BLaER1 (cell line): ENCODE data around the gene SPRING1.
"Not testable (repeated sequence)": the region's sequence is repeated elsewhere in the genome, so short reads cannot be mapped to it uniquely, and the experiment has no call there.

Experiments
- H3K27ac ChIP-seq: shearing (Covaris generic); formaldehyde crosslinking; 2 replicates; pipeline ENCODE4 v1.8.1; 2022
- H3K27me3 ChIP-seq: shearing (Covaris generic); formaldehyde crosslinking; 2 replicates; pipeline ENCODE4 v1.8.1; 2022
- H3K36me3 ChIP-seq: shearing (Covaris generic); formaldehyde crosslinking; 2 replicates; pipeline ENCODE4 v1.8.1; 2022
- H3K4me1 ChIP-seq: shearing (Covaris generic); formaldehyde crosslinking; 2 replicates; pipeline ENCODE4 v1.8.1; 2022
- H3K4me2 ChIP-seq: shearing (Covaris generic); formaldehyde crosslinking; 2 replicates; pipeline ENCODE4 v1.8.1; 2022
- H3K4me3 ChIP-seq: shearing (Covaris generic); formaldehyde crosslinking; 2 replicates; pipeline ENCODE4 v1.8.1; 2022
- H3K9ac ChIP-seq: shearing (Covaris generic); formaldehyde crosslinking; 2 replicates; pipeline ENCODE4 v1.8.1; 2022
- H3K9me3 ChIP-seq: shearing (Covaris generic); formaldehyde crosslinking; 2 replicates; pipeline ENCODE4 v1.8.1; 2022
- H4K20me1 ChIP-seq: shearing (Covaris generic); formaldehyde crosslinking; 2 replicates; pipeline ENCODE4 v1.8.1; 2022
- Cebpa-rat ChIP-seq: shearing (Covaris generic); IDR thresholded peaks from 2 replicates; pipeline ENCODE4 v1.8.1; 2022

Gene SPRING1

DNA sequence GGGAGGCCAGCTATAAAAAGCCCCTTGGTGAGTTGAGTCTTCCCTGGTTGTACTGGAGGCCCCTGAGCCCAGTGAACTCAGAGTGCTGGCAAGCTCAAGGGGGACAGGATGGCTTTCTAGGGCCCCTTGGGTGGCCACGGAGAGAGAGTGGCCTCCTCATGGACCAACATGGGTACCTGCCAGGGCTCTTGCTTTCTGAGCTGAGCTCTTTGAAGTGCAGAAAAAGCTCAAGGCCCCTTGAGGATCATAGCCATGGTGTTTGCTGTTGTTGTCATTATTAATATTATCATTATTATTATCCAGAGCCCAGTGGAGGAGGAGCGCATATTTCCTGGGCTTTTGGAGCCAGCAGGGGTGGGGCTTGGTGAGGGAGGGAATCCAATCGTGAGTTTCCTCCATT lies 6.9 kb upstream of the SPRING1 start:
- Histone ChIP-seq H3K9me3 (no peaks in the 10 kb centered on the region), H4K20me1 (no peaks in the 10 kb centered on the region), H3K4me2 (0 out of 2 replicates have a peak overlapping the region, but pooled peaks have one; percentile 21), H3K9ac (no peak overlapping the region), H3K36me3 (peaks cover 31% of the 10 kb centered on the region; the same call in 1 of the 2 replicates), H3K27ac (no peak overlapping the region), H3K27me3 (no peaks in the 10 kb centered on the region), H3K4me3 (no peak overlapping the region), H3K4me1 (no peaks in the 10 kb centered on the region)
- TF ChIP-seq Cebpa-rat: no peak

DNA sequence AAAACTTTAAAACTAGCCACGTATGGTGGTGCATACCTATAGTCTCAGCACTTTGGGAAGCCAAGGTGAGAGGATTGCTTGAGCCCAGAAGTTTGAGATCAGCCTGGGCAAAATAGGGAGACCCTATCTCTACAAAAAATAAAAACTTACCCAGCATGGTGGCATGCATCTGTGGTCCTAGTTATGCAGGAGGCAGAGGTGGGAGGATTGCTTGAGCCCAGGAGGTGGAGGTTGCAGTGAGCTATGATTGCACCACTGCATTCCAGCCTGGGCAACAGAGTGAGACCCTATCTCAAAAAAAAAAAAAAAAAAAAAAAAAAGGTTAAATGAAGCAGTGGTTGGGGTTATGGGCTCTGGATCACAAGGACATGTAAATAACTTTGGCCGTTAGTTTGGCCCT lies 4.9 kb upstream of the SPRING1 start:
- H4K20me1 ChIP-seq, H3K9ac ChIP-seq, H3K9me3 ChIP-seq, H3K27ac ChIP-seq, H3K4me3 ChIP-seq, H3K4me2 ChIP-seq, H3K27me3 ChIP-seq: not testable (repeated sequence)
- Histone ChIP-seq H3K4me1 (peaks cover 11% of the 10 kb centered on the region), H3K36me3 (peaks cover 22% of the 10 kb centered on the region; the same call in 1 of the 2 replicates)

DNA sequence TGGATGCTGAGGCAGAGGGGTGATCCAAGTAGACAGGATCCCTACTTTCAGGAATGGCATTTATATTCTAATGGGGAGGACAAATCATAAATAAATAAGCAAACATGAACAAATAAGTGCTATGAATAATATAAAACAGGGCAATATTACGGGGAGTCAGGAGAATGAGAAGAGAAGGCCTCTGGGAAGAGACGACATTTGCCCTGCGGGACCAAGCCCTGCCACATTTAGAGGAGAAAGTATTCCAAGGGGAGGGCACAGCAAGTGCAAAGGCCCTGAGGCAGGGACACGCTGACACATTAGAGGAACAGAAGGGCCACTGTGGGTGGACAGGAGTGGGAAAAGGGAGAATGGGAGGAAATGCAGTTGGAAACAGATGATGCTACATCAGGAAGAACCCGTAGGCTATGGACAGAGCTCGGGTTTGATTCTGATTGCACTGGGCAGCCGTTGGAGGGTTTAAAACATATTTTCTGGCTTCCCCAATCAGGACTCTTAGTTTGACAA lies 1.6 kb upstream of the SPRING1 start:
- H3K27me3 ChIP-seq: no peaks in the 10 kb centered on the region
- H3K9ac ChIP-seq: no peak overlapping the region
- no peak overlapping the region for H3K4me3 ChIP-seq
- TF ChIP-seq Cebpa-rat: no peak
- no peaks in the 10 kb centered on the region for H3K9me3 ChIP-seq
- peaks cover 26% of the 10 kb centered on the region for H4K20me1 ChIP-seq
- peak overlapping the region; percentile 88 for H3K4me2 ChIP-seq
- H3K27ac ChIP-seq: no peak overlapping the region
- H3K36me3 ChIP-seq: peaks cover 32% of the 10 kb centered on the region
- H3K4me1 ChIP-seq: peaks cover 23% of the 10 kb centered on the region

DNA sequence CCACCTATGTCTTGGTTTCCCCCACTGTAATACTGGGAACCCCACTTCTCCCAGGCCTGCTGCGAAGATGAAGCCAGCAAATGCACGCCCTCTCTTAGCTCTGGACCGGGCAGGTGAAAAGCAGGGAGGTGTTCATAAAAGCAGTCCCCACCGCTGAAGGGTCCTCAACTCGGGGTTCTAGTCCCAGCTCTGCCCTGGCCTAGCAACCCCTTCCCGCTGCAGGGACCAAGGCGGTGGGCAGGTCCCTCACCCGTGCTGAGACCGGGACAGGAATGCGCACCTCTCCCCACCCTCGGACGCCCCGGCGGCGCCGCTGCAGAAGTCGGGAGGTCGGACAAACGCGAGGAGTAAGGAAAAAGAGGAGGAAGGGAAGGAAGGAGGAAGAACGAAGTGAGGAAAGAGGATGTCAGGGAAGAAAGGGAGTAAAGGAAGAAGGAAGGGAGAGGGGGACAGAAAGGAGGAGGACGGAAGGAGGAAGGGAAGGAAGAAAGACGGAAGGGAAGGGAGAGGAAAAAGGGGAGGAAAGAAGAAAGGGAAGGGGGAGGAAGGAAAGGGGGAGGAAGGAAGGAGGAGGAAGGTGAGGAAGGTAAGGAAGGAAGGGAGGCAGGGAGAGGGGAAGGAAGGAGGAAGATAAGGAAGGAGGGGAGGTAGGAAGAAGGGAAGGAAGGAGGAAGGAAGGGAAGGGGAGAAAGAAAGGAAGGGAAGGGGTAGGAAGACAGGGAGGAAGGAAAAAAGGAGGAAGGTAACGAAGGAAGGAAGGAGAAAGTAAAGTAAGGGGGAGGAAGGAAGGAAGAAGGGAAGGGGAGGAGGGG lies 701 bp downstream of the SPRING1 start:
- no peak for TF ChIP-seq Cebpa-rat
- H3K9ac ChIP-seq: peak overlapping the region; percentile 91
- peaks cover 48% of the 10 kb centered on the region for H4K20me1 ChIP-seq
- H3K36me3 ChIP-seq: peaks cover 48% of the 10 kb centered on the region
- H3K4me1 ChIP-seq: peaks cover 23% of the 10 kb centered on the region
- peak overlapping the region; percentile 99 for H3K4me3 ChIP-seq
- H3K27me3 ChIP-seq: no peaks in the 10 kb centered on the region
- H3K9me3 ChIP-seq: no peaks in the 10 kb centered on the region
- H3K4me2 ChIP-seq: peak overlapping the region; percentile 97
- peak overlapping the region; percentile 87 for H3K27ac ChIP-seq

DNA sequence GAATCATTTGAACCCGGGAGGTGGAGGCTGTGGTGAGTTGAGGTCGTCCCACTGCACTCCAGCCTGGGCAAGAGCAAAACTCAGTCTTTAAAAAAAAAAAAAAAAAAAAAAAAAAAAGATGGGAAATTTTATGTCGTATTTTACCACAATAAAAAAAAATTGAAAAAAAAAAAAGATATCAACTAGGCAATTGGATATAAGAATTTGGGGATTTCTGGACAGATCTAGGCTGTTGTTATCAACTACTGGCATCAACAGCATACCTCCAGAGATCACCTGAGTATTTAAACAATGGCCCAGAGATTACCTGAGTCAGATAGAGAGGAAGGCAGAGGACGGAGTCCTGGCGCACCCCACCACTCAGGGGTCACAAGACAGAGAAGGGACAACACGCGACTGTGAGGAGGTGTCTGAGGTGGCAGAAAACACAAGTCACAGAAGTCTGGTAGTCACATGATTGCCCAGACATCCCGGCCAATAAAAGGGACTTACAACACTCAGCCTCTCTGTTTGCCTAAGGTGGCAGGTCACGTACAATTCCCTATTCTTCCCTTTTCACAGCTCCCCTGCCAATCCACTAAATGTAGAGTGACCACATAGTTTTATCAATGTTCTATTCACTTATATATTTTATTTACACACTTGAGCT lies 1.8 kb downstream of the SPRING1 start:
- H3K9ac ChIP-seq: peak overlapping the region; percentile 91
- H3K36me3 ChIP-seq: peaks cover 52% of the 10 kb centered on the region
- peaks cover 59% of the 10 kb centered on the region for H4K20me1 ChIP-seq
- no peaks in the 10 kb centered on the region for H3K9me3 ChIP-seq
- peak overlapping the region; percentile 99 for H3K4me3 ChIP-seq
- peaks cover 23% of the 10 kb centered on the region for H3K4me1 ChIP-seq
- H3K27ac ChIP-seq: no peak overlapping the region
- TF ChIP-seq Cebpa-rat: no peak
- H3K27me3 ChIP-seq: no peaks in the 10 kb centered on the region
- H3K4me2 ChIP-seq: peak overlapping the region; percentile 97

DNA sequence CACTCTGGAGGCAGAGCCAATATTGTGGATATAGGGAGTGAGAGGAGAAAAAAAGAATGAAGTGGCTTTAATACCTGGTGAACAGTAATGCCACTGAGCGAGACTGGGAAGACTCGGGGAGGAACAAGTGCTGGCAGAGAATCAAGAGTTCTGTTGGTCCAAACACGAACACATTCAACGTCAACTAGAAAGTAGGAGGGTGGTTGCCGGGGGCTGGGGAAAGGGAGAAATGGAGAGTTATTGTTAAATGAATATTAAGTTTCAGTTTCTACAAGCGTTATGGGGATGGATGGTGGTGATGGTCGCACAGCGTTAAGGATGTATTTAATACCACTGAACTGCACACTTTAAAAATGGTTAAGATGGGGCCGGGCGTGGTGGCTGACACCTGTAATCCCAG lies 2.8 kb downstream of the SPRING1 start:
- H3K36me3 ChIP-seq: peaks cover 51% of the 10 kb centered on the region
- H3K27me3 ChIP-seq: no peaks in the 10 kb centered on the region
- peaks cover 69% of the 10 kb centered on the region for H4K20me1 ChIP-seq
- H3K27ac ChIP-seq: no peak overlapping the region
- no peak for TF ChIP-seq Cebpa-rat
- H3K9ac ChIP-seq: no peak overlapping the region
- H3K4me1 ChIP-seq: peaks cover 23% of the 10 kb centered on the region
- no peak overlapping the region for H3K4me2 ChIP-seq
- H3K9me3 ChIP-seq: no peaks in the 10 kb centered on the region
- H3K4me3 ChIP-seq: no peak overlapping the region

DNA sequence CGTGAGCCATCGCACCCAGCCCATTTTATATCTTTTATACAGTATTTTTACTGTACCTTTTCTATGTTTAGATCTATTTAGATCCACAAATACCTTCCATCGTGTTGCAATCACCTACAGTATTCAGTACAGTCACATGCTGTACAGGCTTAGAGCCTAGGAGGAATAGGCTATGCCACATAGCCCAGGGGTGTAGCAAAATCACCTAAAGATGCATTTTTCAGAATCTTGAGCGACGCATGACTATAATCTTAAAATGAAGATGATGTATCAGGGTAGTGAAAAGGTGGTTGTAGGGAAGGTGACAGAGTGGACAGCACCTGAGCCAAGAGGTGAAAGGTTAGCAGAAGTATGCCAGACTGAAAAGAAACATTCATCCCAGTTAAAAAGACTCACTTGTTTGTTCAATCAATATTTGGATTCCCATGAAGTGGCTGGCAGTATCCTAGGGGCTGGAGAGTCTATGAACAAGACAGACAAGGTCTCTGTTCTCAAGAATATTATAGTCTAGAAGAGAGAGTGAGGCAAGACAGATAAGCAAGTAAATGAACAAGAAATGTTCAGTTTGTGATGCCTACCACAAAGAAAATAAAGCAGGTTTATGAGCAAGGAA lies 3.6 kb downstream of the SPRING1 start:
- Histone ChIP-seq H3K4me2 (no peak overlapping the region), H3K27me3 (no peaks in the 10 kb centered on the region), H3K36me3 (peaks cover 51% of the 10 kb centered on the region), H4K20me1 (peaks cover 69% of the 10 kb centered on the region), H3K27ac (no peak overlapping the region), H3K9ac (no peak overlapping the region), H3K4me1 (peaks cover 21% of the 10 kb centered on the region), H3K4me3 (no peak overlapping the region), H3K9me3 (no peaks in the 10 kb centered on the region)
- TF ChIP-seq Cebpa-rat: no peak

DNA sequence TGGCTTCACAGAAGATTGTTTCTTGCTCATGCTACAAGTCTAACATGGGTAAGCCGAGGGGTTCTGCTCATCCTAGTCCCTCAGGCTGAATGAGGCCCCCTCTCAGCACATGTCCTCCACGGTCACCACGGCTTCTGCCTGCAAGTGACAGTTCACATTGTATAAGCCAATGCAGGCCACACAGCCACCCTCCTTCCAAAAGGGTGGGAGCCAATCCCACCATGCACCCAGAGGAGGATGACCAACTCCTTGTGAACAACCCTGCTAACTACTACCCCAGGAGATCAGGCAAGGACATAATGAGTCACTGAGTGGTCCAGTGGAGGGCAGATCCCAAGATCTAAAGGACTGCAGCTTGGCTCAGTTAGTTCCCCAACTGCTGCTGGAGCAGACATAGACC lies 6.1 kb downstream of the SPRING1 start:
- H3K36me3 ChIP-seq: peaks cover 58% of the 10 kb centered on the region
- peaks cover 9% of the 10 kb centered on the region for H3K4me1 ChIP-seq
- H3K9me3 ChIP-seq: no peaks in the 10 kb centered on the region
- peaks cover 89% of the 10 kb centered on the region for H4K20me1 ChIP-seq
- no peak overlapping the region for H3K4me3 ChIP-seq
- no peak overlapping the region for H3K27ac ChIP-seq
- H3K27me3 ChIP-seq: no peaks in the 10 kb centered on the region
- TF ChIP-seq Cebpa-rat: no peak
- no peak overlapping the region for H3K4me2 ChIP-seq
- H3K9ac ChIP-seq: no peak overlapping the region

DNA sequence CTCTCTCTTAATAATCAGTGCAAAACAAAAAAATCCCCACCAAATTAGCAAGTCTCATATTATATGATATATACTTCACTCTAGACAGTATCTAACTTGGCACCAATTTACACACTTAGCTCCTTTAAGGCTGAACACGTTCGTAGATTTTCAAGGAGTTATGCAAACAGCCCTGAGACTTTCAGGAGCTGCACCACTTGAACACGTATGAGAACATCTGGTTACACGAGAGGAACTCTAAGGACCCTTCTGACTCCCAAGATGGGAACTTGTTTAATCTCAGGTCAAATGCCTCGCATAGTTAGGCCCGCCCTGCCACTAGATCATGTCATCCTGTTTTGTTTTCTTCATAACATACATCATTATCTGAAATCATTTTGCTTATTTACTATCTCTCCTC lies 10.0 kb downstream of the SPRING1 start:
- Histone ChIP-seq H3K4me3 (no peak overlapping the region), H3K4me1 (peaks cover 11% of the 10 kb centered on the region), H3K27me3 (no peaks in the 10 kb centered on the region), H4K20me1 (peaks cover 82% of the 10 kb centered on the region), H3K27ac (no peak overlapping the region), H3K4me2 (no peak overlapping the region), H3K36me3 (peaks cover 36% of the 10 kb centered on the region), H3K9ac (no peak overlapping the region), H3K9me3 (no peaks in the 10 kb centered on the region)
- no peak for TF ChIP-seq Cebpa-rat

DNA sequence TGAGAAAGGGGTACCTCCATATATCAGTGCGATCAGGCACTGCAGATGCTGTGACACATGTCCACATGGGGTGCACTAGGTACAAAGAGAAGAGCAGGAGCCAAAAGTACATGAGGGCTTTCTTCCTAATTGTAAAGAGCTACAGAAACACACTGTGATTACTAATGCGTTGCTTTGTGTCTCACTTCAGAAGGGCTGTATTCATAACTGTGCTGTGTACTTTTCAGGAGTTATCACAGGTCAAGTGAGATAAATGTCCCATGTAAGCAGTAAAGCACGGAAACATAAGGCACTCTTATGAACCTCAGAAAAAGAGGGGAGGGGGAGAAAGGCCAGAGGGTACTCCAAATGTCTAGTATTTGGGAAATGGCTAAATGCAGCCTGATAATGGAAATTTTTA lies 10.6 kb downstream of the SPRING1 start:
- peaks cover 11% of the 10 kb centered on the region for H3K4me1 ChIP-seq
- no peak overlapping the region for H3K9ac ChIP-seq
- H3K27ac ChIP-seq: no peak overlapping the region
- TF ChIP-seq Cebpa-rat: no peak
- H3K4me3 ChIP-seq: no peak overlapping the region
- no peaks in the 10 kb centered on the region for H3K9me3 ChIP-seq
- peaks cover 36% of the 10 kb centered on the region for H3K36me3 ChIP-seq
- no peaks in the 10 kb centered on the region for H3K27me3 ChIP-seq
- H3K4me2 ChIP-seq: no peak overlapping the region
- H4K20me1 ChIP-seq: peaks cover 75% of the 10 kb centered on the region
